HG02623 (cell line): ENCODE results near the gene TIMM8A.
"Not testable (repeated sequence)": the region's sequence is repeated elsewhere in the genome, so short reads cannot be mapped to it uniquely, and the experiment has no call there.

Experiments
- ATAC-seq: cut with Tn5 transposase; IDR thresholded peaks from one replicate; pipeline ENCODE4 v1.9.1; 2021; ENCODE audit warnings: moderate library complexity; ENCODE audit not compliant: unreplicated experiment

The TIMM8A gene

DNA sequence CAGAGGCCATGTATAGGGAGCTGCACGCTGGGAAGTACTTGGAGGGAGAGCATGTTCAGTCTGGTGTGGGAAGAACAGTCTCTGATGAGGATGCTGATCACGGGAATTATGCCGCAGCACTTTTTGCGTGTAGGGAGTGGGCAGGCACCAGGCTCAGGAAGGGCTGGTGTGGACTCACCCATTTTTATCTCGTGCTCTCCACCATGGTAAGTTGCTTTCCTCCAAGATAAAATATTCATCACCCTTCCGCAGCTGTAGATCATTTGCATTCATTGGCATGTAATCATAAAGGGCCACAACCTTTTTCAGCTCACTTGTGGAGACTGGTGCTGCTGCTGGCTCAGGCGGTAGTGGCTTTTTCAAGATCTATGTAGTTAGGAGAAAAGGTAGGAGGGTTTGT is 11.8 kb upstream of the TIMM8A start:
- no peak for ATAC-seq

GRCh38 chrX:101359966-101360365 is 11.4 kb upstream of the TIMM8A start:
- no peak for ATAC-seq

GRCh38 chrX:101357166-101357795 is 8.7 kb upstream of the TIMM8A start:
- no peak for ATAC-seq

DNA sequence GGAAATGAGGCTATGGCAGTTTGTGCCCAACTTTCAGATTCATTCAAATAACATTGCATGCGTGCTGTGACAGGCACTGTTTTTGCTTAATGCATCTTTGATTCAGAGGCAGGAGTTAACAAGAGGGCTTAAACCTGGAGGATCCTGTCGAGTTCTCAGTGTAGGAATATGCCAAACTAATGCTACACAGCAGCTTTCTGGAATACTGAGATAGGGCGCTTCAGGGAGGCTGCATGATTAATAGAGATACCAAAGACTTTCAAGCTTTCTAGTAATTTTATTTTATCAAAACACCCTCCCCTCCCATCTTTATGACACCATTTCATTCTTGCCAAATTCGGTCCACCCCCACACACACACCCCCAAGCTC is 636 bp upstream of the TIMM8A start:
- ATAC-seq = no peak

DNA sequence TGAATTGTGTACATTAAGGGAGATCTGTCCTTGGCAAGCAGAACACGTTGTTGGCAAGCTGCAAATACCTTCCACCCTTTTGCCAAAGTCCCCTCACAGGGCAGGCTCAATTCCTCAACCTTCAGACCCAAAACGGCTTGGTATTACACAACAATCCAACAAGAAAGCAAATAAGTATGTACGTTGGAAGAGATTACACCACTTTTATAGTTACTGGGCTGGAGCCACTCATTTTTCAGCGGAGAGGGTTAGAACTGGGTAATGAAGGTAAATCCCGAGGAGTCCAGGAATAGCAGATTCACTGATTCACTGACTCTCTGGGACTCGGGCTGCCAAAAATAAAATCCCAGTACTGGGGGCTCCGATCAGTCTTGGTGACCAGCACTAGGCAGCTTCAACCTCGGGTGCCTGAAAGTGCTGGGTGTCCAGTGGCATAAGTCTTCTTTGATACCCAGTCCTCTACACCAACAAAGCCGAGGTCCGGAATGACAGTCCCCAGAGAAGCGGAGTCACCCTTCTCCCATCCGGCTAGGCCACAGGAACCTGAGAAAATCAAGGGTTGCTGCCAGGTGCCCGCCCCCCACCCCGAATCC is 587 bp downstream of the TIMM8A start:
- ATAC-seq = no peak

- ATAC-seq = no peak
Observed at GRCh38 chrX:101337776-101338271, 10.7 kb downstream of the TIMM8A start.

DNA sequence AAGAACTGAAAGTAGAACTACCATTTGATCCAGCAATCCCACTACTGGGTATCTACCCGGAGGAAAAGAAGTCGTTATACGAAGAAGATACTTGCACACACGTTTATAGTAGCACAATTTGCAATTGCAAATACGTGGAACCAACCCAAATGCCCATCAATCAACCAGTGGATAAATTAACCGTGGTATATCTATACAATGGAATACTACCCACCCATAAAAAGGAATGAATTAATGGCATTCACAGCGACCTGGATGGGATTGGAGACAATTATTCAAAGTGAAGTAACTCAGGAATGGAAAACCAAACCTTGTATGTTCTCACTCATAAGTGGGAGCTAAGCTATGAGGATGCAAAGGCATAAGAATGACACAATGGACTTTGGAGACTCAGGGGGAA is 14.2 kb downstream of the TIMM8A start:
- ATAC-seq = not testable (repeated sequence)

GRCh38 chrX:101326600-101326999 is 21.9 kb downstream of the TIMM8A start:
- ATAC-seq = not testable (repeated sequence)

DNA sequence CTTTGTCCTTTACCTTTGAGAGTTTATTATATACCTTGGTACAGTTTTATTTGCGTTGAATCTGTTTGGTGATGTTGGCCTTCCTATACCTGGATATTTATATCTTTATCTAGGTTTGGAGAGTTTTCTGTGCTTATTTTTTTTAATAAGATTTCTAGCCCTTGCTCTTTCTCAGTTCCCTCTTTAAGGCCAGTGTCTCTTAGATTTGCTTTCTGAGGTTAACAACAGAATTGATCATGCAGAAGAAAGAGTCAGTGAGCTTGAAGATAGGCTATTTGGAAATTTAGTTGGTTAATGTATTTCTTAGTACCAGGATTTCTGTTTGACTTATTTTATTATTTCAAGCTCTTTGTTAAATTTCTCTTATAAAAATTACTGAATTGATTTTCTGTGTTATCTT is 44.8 kb downstream of the TIMM8A start:
- no peak for ATAC-seq
